Measurements from ENCODE around the gene TUT7.

The TUT7 gene

GRCh38 chr9:86376016-86376415, 21.8 kb upstream of the TUT7 start:
- TF ChIP-seq, protein P1, sequence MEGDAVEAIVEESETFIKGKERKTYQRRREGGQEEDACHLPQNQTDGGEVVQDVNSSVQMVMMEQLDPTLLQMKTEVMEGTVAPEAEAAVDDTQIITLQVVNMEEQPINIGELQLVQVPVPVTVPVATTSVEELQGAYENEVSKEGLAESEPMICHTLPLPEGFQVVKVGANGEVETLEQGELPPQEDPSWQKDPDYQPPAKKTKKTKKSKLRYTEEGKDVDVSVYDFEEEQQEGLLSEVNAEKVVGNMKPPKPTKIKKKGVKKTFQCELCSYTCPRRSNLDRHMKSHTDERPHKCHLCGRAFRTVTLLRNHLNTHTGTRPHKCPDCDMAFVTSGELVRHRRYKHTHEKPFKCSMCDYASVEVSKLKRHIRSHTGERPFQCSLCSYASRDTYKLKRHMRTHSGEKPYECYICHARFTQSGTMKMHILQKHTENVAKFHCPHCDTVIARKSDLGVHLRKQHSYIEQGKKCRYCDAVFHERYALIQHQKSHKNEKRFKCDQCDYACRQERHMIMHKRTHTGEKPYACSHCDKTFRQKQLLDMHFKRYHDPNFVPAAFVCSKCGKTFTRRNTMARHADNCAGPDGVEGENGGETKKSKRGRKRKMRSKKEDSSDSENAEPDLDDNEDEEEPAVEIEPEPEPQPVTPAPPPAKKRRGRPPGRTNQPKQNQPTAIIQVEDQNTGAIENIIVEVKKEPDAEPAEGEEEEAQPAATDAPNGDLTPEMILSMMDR (IDR thresholded peaks at IDR 0.05; ENCODE audit: control insufficient read depth, extremely low read depth, insufficient read depth) = no peak
- DNase-seq (ENCODE audit: low read depth) = no peak

GRCh38 chr9:86369810-86370209, 15.6 kb upstream of the TUT7 start:
- H3K4me3 ChIP-seq (ENCODE audit: low read depth, low read length) = no peak overlapping the region
- DNase-seq (ENCODE audit: low read depth) = peak; percentile 93
- TF ChIP-seq, protein P1 (IDR thresholded peaks at IDR 0.05; ENCODE audit: control insufficient read depth, extremely low read depth, insufficient read depth) = no peak

More at GRCh38 chr9:86376016-86376415, 21.8 kb upstream of the TUT7 start:
- no peak overlapping the region for H3K4me3 ChIP-seq (ENCODE audit: low read depth, low read length)

GRCh38 chr9:86368871-86369521, 14.8 kb upstream of the TUT7 start:
- TF ChIP-seq, protein P1 (IDR thresholded peaks at IDR 0.05; ENCODE audit: control insufficient read depth, extremely low read depth, insufficient read depth) = no peak
- no peak overlapping the region for H3K4me3 ChIP-seq (ENCODE audit: low read depth, low read length)
- no peak for DNase-seq (ENCODE audit: low read depth)

DNA sequence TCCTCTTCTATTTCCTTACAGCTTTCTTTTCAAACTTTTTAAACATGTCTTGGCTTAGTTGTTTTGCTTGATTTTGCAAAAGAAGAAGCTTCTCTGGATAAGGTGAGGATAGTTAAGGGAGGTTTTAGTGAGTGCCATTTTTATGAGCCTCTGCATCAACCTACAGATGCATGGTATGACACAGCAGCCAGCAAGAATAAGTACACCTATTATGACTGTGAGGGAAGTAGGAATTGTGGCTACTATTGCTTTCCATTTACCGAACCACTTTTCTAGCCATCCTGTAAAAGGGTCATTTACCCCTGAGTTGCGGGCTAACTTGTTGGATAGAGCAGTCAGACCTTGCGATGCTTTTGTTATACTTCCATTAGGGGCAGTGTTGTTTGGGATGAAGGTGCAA, 7.0 kb upstream of the TUT7 start:
- H3K4me3 ChIP-seq (ENCODE audit: low read depth, low read length) = no peak overlapping the region
- TF ChIP-seq, protein P1 (IDR thresholded peaks at IDR 0.05; ENCODE audit: control insufficient read depth, extremely low read depth, insufficient read depth) = 0 out of 2 replicates have a peak, but pooled peaks have one; percentile 7

DNA sequence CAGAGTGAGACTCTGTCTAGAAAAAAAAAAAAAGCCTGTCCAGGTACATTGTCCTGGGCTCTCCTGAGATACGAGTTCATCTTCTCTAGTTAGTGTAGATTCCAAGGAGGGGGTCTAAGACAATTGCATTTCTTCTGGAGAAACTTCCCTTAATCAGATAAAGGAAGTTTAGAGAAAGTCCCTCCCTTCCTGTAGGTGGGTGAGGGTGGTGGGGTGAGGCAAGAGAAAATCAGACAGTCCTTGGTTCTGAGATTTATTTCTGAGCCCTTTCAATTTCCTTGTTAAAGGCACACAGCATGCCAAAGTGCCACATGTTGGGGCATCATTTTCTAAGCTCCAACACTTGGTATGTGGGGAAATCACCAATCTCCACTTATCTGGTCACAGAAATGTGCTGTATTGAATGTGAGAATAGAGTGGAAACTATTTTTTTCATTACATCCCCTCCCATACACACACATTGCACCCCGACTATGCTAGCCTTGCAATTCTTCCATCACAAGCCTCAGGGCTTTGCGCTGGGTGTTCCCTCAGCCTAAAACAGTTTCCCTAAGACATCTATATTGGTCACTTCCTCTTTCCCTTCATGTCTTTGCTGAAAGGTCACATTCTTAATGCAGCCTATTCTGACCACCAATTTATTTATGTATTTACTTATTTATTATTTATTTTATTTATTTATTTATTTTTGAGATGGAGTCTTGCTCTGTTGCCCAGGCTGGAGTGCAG, 5.1 kb upstream of the TUT7 start:
- TF ChIP-seq, protein P1 (IDR thresholded peaks at IDR 0.05; ENCODE audit: control insufficient read depth, extremely low read depth, insufficient read depth) = no peak
- H3K4me3 ChIP-seq (ENCODE audit: low read depth, low read length) = no peak overlapping the region
- DNase-seq (ENCODE audit: low read depth) = no peak

More for the DNA sequence above, 7.0 kb upstream of the TUT7 start:
- no peak for DNase-seq (ENCODE audit: low read depth)

DNA sequence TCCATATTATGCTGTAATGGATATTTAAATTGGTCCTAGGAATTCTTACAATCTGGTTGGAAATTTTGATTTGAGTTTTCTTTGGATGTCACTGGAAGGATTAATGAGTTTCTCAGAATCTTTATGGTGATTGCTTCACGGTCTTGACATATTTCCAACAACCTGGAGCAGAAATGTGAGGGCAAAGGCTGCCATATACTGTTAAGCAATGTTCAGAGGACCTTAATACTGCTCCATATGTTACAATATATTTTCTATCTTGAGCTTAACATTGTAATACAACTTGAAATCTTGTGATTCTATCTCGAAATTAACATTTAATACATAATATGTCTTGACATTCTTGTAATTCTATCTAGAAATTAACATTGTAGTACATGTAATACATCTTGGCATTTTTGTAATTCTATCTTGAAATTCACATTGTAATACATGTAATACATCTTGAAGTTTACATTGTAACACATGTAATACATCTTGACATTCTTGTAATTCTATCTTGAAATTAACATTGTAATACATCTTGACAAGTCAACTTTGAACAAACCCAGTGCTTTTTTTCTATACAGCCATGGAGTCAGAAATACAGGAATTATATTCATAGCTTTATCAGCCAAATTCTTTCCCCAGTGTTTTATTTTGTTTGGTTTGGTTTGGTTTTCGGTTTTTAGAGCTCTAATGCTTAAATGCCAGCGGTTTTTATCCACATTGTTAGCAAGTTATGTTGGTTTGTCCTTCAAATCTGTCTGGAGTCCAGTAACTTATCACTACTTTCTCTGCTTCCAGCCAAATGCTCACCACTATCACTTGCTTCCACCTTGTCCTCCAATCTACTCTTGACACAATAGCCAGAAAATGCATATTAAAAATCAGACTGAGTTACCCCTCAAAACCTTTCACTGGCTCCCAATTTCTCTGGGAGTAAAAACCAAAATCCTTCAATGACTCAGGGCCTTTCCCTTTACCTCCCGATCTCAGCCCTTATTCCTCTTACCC, 3.0 kb upstream of the TUT7 start:
- H3K4me3 ChIP-seq (ENCODE audit: low read depth, low read length) = no peak overlapping the region
- no peak for DNase-seq (ENCODE audit: low read depth)
- TF ChIP-seq, protein P1 (IDR thresholded peaks at IDR 0.05; ENCODE audit: control insufficient read depth, extremely low read depth, insufficient read depth) = no peak
